ENCODE data around the gene SH3PXD2A.

- TF ChIP-seq GATA2 (IDR thresholded peaks at IDR 0.05; ENCODE audit: low read depth, low read length) = no peak
- TF ChIP-seq GATA3 (IDR thresholded peaks at IDR 0.05; ENCODE audit: low read depth, low read length) = no peak
Observed at GRCh38 chr10:103659674-103660363, 195.6 kb downstream of the SH3PXD2A start.

Measured in SH-SY5Y (cell line).